ENCODE data around the gene PCBP2.

GRCh38 chr12:53506881-53507602, 55.1 kb downstream of the PCBP2 start, which contains the start of gene NPFF:
- TF ChIP-seq CTCF (IDR thresholded peaks at IDR 0.05) (no peak), POLR2AphosphoS5 (IDR thresholded peaks at IDR 0.05; ENCODE audit: low read depth, low read length) (no peak)
